ENCODE results near the gene DTX3L.

Gene DTX3L

DNA sequence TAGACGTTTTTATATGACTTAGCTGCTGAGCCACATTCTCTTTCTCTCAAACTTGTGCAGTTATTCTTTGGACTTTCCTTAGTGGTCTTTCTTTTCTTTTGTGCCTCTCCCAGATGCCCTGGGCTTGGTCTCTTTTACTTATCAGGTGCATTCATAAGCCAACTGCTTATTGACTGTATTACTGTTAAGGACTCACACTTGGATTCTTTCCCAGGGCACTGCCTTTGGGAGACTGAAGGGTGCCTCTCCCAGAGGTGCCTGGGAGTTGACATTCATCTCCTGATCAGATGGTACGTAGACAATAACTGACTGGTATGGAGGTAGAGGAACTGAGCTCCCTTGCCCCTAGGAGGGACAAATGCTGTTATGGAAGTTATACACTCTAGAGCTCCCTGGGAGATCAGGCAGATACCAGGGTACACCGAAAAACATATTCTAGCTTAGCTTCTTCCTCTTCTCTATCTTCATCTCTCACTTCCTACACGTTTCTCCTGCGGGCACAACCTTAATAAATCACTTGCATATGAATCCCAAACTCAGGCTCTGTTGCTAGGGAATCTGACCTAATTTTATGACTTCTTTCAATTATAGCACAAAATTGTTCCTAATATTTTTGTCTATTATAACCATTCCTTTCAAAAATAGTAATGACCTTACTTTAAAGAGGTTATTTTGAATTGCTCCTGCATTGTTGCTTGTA is 38.0 kb downstream of the DTX3L start:
- no peak overlapping the region for H3K4me3 ChIP-seq (ENCODE audit: low read depth, low read length)

DNA sequence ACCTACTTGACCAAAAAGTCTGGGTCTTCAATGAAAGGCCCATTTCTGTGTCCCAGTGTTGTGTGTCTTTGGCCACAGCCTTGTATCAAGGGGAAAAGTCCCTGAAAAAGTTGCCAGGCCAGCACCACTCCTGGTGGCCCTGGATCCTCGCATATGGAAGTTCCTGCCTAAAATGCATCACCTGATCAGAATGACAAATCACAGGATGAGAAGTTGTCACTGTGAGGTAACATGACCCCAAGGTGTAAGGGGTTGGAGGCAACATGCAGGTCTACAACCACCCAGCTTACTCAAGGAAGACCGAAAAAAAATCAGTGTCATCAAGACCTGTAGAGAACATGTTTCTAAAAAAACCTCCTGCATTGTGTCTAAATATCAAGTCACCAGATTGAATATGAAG is 38.9 kb downstream of the DTX3L start:
- H3K4me3 ChIP-seq (ENCODE audit: low read depth, low read length) = no peak overlapping the region

DNA sequence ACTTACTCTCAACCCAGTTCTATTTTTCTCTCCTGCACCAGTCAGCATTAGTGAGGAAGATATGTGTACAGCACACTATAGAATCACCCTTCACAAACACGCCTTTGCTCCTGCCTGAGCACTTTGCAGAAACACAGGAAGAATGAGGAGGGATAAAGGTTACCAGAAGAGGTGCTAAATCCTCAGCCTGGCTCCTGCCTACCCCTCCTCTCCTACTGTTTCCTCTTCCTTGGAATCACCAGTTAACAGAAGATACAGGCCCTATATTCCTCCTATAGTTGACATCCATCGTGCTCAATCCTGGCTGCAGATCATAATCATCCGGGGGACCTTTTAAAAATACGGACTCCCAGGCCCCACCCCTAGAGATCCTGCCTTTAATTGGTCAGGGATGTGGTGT is 42.2 kb downstream of the DTX3L start:
- H3K4me3 ChIP-seq (ENCODE audit: low read depth, low read length) = no peak overlapping the region

DNA sequence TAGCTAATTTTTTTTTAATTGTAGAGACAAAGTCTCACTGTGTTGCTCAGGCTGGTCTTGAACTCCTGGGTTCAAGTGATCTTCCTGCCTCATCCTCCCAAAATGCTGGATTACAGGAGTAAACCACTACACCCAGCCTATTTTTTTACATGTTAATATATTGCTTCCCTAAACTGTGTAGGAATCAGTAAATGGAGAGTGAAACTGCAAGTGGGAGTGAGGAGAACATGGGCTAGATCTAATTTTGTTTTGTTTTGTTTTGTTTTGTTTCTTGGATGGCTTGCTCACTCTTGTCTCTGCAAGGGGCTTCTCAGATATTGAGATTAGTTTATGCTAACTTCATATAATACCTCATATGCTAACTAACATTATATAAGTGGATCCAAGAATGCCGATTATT is 44.8 kb downstream of the DTX3L start:
- no peak overlapping the region for H3K4me3 ChIP-seq (ENCODE audit: low read depth, low read length)

DNA sequence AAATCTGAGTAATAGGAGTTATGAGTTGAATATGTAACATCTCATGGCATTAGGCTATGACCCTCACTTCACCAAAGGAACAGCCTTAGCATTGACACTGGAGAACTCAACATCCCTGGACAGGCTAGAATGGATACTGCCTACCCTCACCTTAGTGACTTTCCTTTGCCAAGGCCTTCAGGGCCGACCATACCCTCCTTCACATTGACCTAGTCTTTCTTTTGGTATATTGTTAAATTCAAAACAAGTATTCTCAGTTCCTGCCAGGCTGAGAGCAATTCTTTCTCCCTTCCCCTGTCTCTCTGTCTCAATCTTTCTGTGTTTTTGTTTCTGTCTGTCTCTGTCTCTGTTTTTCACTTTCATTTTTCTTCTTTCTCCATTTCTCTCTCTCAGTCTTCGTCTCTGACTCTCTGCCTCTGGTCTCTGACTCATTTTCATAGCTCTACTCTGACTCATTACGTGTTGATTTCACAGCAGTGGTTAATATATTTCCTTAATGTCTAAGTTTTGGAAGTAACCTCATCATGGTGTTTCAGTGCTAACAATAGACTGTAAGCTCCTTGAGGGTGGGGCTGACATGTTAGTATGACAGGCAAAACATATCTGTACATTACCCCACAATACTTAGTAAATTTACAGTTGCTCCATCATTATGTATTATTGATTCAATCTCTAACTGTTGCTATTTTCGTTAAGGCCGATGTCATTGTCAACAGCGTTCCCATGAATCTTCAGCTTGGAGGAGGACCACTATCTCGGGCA is 45.8 kb downstream of the DTX3L start:
- no peak overlapping the region for H3K4me3 ChIP-seq (ENCODE audit: low read depth, low read length)

DNA sequence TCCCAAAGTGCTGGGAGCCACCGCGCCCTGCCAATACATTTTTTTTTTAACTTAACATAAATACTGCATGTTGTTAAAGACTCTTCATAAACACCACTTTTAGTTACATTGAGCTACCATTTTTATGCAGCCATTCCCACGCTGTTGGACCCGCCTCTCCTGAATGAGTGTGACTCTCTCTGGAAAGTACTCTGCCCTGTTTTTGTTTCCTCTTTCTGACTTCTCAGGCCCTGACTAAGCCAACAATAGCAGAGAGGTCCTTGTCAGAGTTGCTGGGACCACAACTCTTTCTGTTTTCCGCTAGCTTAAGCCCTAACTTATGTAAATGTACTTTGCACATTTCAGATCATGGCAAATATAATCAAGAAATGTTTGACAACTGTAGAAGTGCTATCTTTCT is 48.6 kb downstream of the DTX3L start:
- no peak overlapping the region for H3K4me3 ChIP-seq (ENCODE audit: low read depth, low read length)

DNA sequence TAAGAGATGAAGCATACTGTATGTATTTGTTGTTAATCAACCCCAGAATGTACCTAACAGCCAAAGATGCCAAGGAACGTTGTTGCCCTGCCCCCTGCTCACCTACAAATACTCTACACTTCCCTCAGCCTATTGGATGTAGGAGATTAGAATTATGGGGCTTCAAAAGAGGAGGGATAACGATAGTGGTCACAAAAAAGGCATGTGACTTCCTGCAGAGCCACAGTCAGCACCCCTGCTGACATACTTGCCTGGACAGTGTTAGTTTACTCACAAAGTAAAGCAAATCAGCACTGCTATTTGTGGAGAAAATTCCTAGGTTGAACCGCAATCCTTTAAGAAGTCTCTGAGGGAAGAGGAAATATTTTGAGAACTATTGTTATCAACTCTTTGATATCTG is 51.2 kb downstream of the DTX3L start:
- no peak overlapping the region for H3K4me3 ChIP-seq (ENCODE audit: low read depth, low read length)

DNA sequence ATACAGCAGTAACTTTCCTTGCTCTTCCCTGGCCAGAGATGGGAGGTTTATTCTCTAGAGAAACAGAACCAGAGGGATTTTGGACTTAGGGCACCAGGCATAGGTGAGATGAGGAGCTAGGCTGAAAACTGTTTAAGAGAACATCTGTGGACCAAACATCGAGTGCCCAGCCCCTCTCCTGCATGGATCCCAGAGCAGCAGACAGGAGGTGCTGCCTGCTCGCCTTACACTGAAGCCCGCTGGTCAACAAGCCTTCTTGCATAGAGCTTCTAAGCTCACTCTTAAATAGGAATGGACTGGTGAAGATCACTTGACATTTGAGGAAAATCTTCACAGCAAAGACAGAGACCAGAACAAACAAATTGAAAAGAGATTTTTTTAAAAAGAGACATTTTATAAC is 54.5 kb downstream of the DTX3L start:
- no peak overlapping the region for H3K4me3 ChIP-seq (ENCODE audit: low read depth, low read length)

DNA sequence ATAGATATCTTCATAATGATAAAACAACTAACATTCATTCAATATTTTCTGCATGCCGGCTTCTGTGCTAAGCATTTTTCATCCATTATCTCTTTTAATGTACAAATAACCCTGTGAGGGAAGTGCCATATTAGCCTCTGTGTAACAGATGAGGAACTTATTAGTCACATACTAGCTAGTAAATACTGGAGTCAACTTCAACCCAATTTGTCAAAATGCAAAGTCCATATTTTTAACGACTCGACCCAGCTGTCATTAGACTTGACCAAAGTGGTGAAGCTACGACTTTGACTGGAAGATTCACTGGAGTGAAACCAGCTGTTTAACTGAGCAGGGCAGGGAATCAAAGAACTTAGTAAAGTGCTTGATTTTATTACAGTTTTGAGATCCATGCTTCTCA is 54.9 kb downstream of the DTX3L start:
- no peak overlapping the region for H3K4me3 ChIP-seq (ENCODE audit: low read depth, low read length)

DNA sequence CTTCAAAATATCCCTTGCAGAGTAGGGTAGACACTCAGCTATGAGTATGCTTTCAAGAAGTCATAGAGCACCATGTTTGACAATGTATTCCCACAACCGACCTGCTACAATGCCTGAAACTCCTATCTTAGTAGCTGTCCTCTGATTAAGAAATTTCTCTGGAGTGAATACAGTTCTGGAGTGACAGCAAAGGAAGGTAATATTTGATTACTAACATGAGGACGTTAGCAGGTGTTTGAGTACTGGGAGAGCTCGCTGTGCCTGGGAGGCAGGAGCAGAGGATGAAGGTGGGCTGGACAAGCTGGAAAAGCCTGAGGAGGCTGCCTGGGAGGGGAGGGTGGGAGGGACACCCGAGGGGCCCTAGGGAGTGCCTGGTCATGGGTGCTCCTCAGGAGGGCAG is 56.3 kb downstream of the DTX3L start:
- no peak overlapping the region for H3K4me3 ChIP-seq (ENCODE audit: low read depth, low read length)

DNA sequence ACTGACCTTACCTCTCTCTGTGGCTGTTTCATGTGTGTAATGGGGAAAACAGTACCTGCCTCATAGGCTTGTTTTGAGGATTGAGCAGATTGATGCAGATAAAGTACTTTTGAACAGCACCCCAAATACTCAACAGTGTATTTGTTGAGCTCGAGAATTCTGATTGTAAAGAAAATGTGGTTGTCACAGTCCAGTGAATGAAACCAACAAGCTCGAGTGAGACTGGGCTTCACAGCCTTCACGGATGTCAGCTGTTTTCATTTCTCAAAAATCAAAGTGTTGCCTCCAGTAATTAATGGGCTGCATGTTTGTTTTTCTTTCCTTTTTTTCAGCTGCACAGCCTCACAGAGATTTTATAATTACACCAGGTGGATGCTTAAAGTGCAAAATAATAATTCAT is 57.0 kb downstream of the DTX3L start:
- H3K4me3 ChIP-seq (ENCODE audit: low read depth, low read length) = no peak overlapping the region

DNA sequence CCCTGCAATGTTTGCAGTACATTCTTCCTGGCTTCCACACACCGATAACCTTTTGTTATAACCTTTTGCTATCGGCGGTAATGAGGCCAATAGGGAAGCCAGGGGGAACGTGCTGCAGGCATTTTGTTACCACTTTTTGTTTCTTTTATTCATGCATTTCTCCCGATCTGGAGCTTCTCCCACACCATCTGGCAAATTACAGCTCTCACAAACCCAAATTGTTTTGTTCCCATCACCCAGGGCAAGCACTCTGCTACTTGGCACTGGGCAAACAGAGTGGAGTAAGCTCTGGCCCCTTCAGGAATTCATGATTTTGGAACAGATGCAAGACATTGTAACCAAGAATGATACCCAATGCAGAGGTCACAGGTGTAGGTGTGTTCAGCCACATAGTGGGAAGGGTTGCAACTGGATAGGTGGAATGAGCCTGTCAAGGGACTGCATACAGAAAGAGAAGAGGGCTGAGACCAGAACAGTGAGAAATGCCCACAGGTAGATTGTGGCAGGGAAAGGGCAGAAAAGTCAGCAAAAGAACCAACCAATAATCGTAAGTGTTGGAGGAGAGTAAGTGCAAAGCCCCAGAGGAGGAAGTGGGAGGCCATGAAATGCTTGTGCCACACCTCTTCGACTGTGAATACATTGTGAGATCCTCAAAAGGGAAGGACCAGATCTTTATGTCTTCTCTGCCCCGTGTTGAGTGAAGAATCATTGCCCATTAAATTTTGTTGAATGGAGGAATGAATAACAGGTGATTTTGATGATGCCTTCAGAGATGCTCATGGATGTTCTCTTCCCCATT is 59.1 kb downstream of the DTX3L start:
- H3K4me3 ChIP-seq (ENCODE audit: low read depth, low read length) = no peak overlapping the region
